Measurements from ENCODE around the gene SLC33A1.

- no peak for TF ChIP-seq MAX (IDR thresholded peaks at IDR 0.05; ENCODE audit: low read depth, low read length)
- TF ChIP-seq HDAC6 (IDR thresholded peaks at IDR 0.05; ENCODE audit: unreplicated experiment), result no peak
- no peak for TF ChIP-seq EZH2 (IDR thresholded peaks at IDR 0.05; ENCODE audit: borderline replicate concordance, control insufficient read depth, low read depth, low read length)
- no peak for TF ChIP-seq GABPA (IDR thresholded peaks at IDR 0.05; ENCODE audit: low read depth)
- TF ChIP-seq NKRF (conservative IDR thresholded peaks at IDR 0.05), result no peak
- no peak for TF ChIP-seq RAD21 (IDR thresholded peaks at IDR 0.05; ENCODE audit: insufficient read depth, low read depth, low read length)
- TF ChIP-seq CTCF (IDR thresholded peaks at IDR 0.05 in 2 of 3, conservative IDR thresholded peaks at IDR 0.05 in 1 of 3; ENCODE audit: control insufficient read depth in 2 of 3, extremely low read depth in 1 of 3, insufficient read depth in 1 of 3, low read depth in 3 of 3, low read length in 3 of 3), result no peak
- TF ChIP-seq ETV6 (conservative IDR thresholded peaks at IDR 0.05 in 1 of 2, IDR thresholded peaks at IDR 0.05 in 1 of 2; ENCODE audit: borderline replicate concordance in 1 of 2, low read depth in 1 of 2), result no peak
Observed at GRCh38 chr3:155780291-155780690, 73.9 kb downstream of the SLC33A1 start.

All from GM12878 (cell line).